Frontal cortex (tissue), 4 donors: Measurements from ENCODE around the gene CXCR3. TPM values are rescaled to one million over a fixed set of nuclear protein-coding genes. Genes with fewer than 3 reads are reported as not detected.
"Not testable (repeated sequence)": the region's sequence is repeated elsewhere in the genome, so short reads cannot be mapped to it uniquely, and the experiment has no call there.

ENCODE experiments used
- DNase-seq, 2 donors: peaks; one replicate each; pipeline ENCODE4 v3.0.0; 2012; ENCODE audit warnings: low spot score in 2 of 2
- FAIRE-seq: peaks from 2 replicates; lab custom pipeline; 2012; peaks lifted over from hg19 to GRCh38; lab: Jason Lieb, UNC
- total RNA-seq: library from RNA; depleted of rRNA; stranded (reverse); fragments of >200 nt; gene quantifications from one replicate; pipeline ENCODE4 v1.2.3, GENCODE V29; 2014
- donor health status: control.
- donor health status: control.
- donor health status: control.

CXCR3 gene
- total RNA-seq, 1 donor from 2014 or later, result not detected

GRCh38 chrX:71577682-71578081 is 40.6 kb downstream of the CXCR3 start:
- DNase-seq, result no peak
- no peak for FAIRE-seq

- DNase-seq (no peak), FAIRE-seq (no peak)
Measured at GRCh38 chrX:71573590-71573989, 44.7 kb downstream of the CXCR3 start.

GRCh38 chrX:71571390-71571789 is 46.9 kb downstream of the CXCR3 start:
- not testable (repeated sequence) for FAIRE-seq

More at GRCh38 chrX:71571390-71571789, 46.9 kb downstream of the CXCR3 start:
- DNase-seq, result not testable (repeated sequence)

Other genes starting within 250 kb of the CXCR3 start
- 230 TPM for gene OGT, start 85.4 kb downstream of the CXCR3 start, total RNA-seq
- 2.0 TPM for gene GCNA, start 40.1 kb downstream of the CXCR3 start, total RNA-seq
- not detected for gene CXorf49, start 99.8 kb upstream of the CXCR3 start, total RNA-seq
- not detected for gene CXorf49B, start 144.8 kb upstream of the CXCR3 start, total RNA-seq